GM19438 (cell line): Measurements from ENCODE around the gene CDC5L.
A peak's percentile ranks its signal among the peaks of the same experiment; 100 is the strongest.
"Not testable (repeated sequence)": the region's sequence is repeated elsewhere in the genome, so short reads cannot be mapped to it uniquely, and the experiment has no call there.

Experiments used
- ATAC-seq: cut with Tn5 transposase; IDR thresholded peaks from one replicate; pipeline ENCODE4 v1.9.1; 2021; ENCODE audit warnings: low read depth; ENCODE audit not compliant: unreplicated experiment

The CDC5L gene

GRCh38 chr6:44387346-44388134, at the start of gene CDC5L:
Gene CDC5L (plus strand): TSS chr6:44387706. CDS start chr6:44387824, 118 bp downstream.
- ATAC-seq, result peak; percentile 97

DNA sequence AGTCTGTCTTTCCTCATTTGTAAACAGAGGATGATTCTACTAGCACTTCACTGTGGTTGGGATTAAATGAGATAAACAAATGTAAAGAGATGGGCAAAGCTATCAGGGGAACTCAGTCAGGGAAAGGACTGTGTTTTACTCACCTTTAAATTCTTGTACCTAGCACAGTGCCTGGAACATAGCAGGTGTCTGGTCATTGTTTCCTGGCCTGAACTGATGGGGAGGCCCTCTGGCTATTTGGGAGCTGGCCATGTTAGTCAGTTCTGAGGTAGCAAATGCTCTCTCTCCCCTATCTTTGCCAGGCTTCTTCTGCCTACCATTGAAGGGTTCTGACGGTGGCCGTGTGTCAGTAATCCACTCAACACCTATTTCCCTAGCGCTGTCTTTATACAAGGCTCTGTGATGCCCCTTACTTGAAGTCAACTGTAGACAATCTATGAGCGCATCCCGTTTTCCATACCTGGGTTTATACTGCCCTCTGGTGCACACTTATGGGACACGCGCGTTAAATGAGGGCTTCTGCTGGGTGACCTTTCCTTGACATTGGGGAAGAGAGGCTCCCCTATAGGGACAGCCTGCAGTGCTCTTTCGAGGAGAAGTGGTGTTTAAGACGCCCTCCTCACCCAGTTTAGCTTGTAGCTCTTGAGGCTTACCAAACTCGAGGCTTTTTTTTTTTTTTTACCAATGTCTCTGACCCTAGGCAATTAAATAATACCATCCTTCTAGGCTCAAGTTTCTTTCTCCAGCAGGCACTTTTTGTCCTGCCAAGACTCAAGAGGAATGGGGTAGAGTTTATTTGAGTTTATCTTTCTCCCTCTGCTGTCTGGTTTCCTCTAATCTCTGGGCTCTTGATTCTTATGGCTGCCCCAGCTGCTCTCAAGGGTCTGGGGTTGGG, 49.0 kb upstream of the CDC5L start:
- ATAC-seq, result no peak

GRCh38 chr6:44339301-44339700, 48.2 kb upstream of the CDC5L start:
- no peak for ATAC-seq

- no peak for ATAC-seq
Observed at GRCh38 chr6:44339763-44340625, 47.5 kb upstream of the CDC5L start.

DNA sequence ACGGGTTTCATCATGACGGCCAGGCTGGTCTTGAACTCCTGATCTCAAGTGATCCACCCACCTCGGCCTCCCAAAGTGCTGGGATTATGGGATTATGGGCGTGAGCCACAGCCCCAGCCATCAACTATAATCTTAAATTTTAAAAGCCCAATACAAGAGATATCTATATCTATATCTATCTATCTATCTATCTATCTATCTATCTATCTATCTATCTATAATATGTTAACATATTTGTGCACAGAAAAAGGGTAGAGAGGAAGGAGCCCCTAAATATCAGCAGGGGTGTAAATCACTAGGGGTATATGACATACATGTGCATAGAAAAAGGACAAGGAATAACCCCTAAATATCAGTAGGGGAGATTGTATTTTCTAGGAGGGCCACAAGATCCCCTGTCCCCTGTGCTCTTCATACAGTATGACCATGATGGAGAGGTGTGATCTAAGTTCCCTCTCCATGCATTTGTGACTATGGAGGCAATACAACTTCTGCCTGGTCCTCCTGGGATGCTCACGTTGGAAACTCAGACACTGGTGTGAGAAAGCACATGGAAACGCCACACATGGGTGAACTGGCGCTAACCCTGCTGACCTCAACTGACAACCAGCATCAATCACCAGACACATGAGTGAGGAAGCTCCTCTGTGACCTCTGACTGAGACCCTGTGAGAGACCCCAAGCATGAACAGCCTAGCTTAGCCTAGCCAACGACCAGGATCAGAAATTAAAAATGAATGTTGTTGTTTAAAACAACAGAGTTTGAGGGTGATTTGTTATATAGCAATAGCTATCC, 46.2 kb upstream of the CDC5L start:
- no peak for ATAC-seq

DNA sequence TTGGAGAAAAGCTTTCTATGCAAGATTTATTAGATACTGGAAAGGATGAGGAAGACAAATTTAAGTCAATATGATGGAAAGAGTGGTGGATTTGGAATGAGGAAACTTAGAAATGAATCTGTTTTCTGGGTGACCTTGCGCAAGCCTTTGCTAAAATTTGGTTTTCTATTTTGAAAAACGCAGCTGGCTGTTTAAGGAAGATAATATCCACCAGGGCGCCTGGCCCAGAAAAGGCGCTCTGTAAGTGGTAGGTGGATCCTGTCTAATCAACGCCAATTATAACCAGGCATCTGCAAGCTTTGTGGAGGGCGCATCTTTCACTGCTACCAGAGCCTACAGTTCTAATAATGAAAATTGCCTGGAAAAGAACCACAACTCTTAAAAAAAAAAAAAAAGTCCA, 45.5 kb upstream of the CDC5L start:
- no peak for ATAC-seq

DNA sequence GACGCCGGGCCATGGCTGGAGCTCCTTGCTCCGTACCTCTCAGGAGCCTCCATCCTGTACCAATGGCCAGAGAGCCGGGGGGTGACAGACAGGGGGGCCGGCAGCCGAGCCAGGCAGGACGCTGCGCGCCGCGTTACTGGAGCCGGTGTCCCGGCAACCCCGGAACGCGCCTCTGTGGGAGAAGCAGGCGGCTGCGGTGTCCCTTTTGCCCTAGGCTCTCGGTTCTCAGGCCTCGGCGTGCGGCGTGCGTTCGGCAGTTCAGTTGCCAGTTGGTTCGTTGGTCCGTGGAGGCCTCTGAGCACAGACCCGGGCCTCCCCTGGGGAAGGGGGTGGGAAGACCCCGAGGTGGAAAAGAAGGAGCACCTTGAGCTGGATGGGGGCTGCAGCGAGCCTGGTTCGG, 45.0 kb upstream of the CDC5L start, which contains the start of gene SPATS1:
SPATS1 (plus strand) TSS at position 162 of the 400 bp plus-strand sequence. CDS start 446 bp downstream, outside the sequence.
- no peak for ATAC-seq

DNA sequence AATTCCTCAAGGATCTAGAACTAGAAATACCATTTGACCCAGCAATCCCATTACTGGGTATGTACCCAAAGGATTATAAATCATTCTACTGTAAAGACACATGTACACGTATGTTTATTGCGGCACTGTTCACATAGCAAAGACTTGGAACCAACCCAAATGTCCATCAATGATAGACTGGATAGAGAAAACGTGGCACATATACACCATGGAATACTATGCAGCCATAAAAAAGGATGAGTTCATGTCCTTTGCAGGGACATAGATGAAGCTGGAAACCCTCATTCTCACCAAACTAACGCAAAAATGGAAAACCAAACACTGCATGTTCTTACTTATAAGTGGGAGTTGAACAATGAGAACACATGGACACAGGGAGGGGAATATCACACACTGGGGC, 40.7 kb upstream of the CDC5L start:
- ATAC-seq, result not testable (repeated sequence)

DNA sequence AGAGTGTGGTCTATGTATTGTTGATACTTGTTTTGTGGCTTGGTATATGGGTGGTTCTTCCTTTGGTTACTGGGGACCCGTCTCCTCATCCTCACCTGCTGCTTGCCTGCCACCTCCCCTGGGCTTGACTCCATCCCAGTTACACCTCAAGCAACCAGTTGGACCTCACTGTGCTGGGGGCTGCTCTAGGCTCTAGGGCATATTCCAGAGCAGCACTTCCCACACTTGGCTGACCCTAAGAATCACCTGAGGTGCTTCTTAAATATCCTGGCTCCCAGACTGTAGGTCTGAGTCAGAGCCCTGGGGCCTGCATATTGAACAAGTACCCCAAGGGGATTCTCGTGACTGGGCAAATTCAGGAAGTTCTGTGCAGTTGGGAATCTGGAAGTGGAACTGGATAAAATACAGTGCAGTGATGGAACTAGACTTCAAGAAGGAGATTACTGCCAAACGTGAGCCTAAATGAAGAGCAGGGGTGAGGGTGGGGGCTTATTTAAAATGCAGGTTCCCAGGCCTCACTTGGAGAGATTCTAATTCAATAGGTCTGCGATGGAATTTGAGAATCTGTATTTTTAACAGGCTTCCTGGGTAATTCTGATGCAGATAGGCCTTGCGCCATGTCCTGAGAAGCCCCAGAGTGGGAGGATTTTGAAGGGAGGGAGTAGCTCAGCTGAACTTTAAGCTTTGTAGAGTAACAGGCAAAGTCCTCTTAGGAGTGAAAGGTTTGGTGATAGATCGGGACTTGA, 37.4 kb upstream of the CDC5L start:
- ATAC-seq, result no peak

GRCh38 chr6:44350650-44350994, 36.9 kb upstream of the CDC5L start:
- ATAC-seq, result not testable (repeated sequence)

GRCh38 chr6:44352259-44352658, 35.2 kb upstream of the CDC5L start:
- ATAC-seq, result no peak

- no peak for ATAC-seq
Observed at GRCh38 chr6:44353336-44353735, 34.2 kb upstream of the CDC5L start.

- ATAC-seq, result no peak
Observed at GRCh38 chr6:44355640-44356039, 31.9 kb upstream of the CDC5L start.

- no peak for ATAC-seq
Observed at GRCh38 chr6:44356487-44356886, 31.0 kb upstream of the CDC5L start.

DNA sequence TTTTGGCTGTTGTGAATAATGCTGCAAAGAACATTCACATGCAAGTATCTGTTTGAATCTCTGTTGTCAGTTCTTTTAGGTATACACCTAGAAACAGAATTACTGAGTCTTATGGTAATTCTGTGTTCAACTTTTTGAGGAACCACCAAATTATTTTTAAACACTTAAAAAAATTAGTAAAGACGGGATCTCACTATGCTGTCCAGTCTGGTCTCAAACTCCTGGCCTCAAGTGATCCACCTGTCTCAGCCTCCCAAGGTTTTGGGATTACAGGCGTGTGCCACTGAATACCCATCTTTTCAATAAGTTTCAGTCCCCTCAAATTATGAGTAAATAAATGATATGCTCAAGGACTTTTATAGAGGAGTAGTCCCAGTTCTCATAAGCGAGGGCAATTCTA, 27.5 kb upstream of the CDC5L start:
- ATAC-seq, result no peak

GRCh38 chr6:44361947-44362346, 25.6 kb upstream of the CDC5L start:
- ATAC-seq, result no peak

DNA sequence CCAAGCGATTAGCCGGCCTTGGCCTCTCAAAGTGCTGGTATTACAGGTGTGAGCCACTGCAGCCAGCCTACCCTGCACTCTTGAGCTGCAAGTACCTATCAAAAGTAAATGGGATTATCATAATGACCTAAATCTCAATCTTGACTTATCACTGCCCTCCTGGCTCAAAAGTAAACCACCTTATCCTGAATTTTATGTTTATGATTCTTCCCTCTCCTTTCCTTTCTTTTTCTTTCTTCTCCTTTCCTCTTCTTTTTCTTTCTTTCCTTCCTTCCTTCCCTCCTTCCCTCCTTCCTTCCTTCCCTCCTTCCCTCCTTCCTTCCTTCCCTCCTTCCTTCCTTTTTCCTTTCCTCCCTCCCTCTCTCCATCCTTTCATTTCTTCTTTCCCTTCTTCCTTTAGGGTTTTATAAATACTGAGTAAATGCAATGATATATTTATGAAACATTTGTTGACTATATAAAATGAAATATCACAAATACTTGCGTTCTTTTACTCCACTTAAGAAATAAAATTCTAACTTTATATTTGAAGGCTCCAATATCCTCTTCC, 24.1 kb upstream of the CDC5L start:
- ATAC-seq, result no peak

DNA sequence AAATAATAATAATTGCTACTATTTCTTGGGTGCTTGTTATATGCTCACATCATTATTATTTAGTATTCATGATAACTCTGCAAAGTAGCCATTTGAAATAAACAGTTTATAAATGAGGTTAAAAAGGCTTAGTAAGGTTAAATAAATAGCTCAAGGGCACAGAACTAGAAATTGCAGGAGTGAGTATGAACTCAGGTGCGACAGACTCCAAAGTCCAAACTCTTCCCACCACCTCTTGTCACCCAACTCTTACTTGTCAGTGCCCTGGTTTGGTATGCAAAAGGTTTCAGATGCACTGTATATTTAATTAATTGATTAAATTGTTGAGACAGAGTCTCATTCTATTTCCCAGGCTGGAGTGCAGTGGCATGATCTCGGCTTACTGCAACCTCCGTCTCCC, 20.7 kb upstream of the CDC5L start:
- no peak for ATAC-seq

GRCh38 chr6:44367681-44368080, 19.8 kb upstream of the CDC5L start:
- no peak for ATAC-seq
